ENCODE measurements around the gene AFG3L2. TPM values are rescaled to one million over a fixed set of nuclear protein-coding genes. Genes with fewer than 3 reads are reported as not detected.

AFG3L2 gene
- total RNA-seq, 2 experiments from 2014 or later, result 60.6 to 64.0 TPM

DNA sequence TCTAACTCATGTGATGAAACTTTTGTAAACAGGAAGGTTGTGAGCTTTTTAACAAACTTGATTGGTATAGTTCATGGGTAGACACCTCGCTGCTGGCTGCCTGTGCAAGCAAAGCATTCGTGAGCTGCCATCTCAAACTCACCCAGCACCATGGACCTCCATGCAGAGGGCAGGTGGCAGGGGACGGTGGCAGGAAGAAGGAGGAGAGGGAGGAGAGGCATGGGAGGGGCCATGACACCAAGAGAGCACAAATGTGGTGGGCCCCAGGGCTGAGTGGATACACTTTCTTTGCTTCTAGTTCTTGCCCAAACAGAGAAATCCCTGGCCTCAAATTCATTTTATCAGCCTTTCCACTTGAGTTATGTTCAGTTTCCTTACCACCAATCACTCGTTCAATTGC is 29.1 kb downstream of the AFG3L2 start:
- H3K27me3 Mint-ChIP-seq, result no peaks in the 10 kb centered on the region
- no peak overlapping the region for H3K27ac Mint-ChIP-seq
- no peaks in the 10 kb centered on the region for H3K4me1 Mint-ChIP-seq (ENCODE audit: low read depth)
- peaks cover 47% of the 10 kb centered on the region for H3K36me3 Mint-ChIP-seq (ENCODE audit: low read depth)
- DNase-seq (no peak), ATAC-seq (no peak)
- intact Hi-C loops (cut with micrococcal nuclease), result no loop called here
- POLR2A ChIA-PET, result no interaction called here
- no peaks in the 10 kb centered on the region for H3K9me3 Mint-ChIP-seq
- TF ChIP-seq, protein P1, sequence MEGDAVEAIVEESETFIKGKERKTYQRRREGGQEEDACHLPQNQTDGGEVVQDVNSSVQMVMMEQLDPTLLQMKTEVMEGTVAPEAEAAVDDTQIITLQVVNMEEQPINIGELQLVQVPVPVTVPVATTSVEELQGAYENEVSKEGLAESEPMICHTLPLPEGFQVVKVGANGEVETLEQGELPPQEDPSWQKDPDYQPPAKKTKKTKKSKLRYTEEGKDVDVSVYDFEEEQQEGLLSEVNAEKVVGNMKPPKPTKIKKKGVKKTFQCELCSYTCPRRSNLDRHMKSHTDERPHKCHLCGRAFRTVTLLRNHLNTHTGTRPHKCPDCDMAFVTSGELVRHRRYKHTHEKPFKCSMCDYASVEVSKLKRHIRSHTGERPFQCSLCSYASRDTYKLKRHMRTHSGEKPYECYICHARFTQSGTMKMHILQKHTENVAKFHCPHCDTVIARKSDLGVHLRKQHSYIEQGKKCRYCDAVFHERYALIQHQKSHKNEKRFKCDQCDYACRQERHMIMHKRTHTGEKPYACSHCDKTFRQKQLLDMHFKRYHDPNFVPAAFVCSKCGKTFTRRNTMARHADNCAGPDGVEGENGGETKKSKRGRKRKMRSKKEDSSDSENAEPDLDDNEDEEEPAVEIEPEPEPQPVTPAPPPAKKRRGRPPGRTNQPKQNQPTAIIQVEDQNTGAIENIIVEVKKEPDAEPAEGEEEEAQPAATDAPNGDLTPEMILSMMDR (IDR thresholded peaks at IDR 0.05), result no peak
- CTCF ChIA-PET, result interaction anchor here (1.3 to 1.4 kb wide), 2 partner anchors 11 to 17 kb away, joined by 3 to 4 read pairs; no protein-coding TSS in a partner anchor
- H3K4me3 Mint-ChIP-seq, result no peak overlapping the region

DNA sequence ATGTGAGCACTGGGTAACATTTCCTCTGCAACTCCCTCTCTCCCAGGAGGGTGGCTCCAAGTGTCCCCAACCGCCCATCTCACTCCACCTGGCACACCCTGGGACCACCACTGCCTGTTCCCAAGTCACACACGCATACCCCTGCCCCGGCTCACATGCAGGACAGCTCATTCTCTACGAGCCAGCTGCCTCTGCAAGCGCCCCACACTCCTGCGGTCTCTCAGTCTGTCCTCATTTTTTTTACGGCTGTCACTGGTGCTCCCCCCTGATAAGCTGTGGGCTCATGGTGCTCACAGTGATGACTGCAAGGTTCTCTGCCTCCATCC is 30.8 kb downstream of the AFG3L2 start:
- H3K27ac Mint-ChIP-seq, result no peak overlapping the region
- H3K36me3 Mint-ChIP-seq (ENCODE audit: low read depth), result peaks cover 52% of the 10 kb centered on the region
- ChIA-PET CTCF (no interaction called here), POLR2A (no interaction called here)
- TF ChIP-seq, protein P1 (IDR thresholded peaks at IDR 0.05), result no peak
- no peaks in the 10 kb centered on the region for H3K9me3 Mint-ChIP-seq
- ATAC-seq (no peak), DNase-seq (no peak)
- H3K4me1 Mint-ChIP-seq (ENCODE audit: low read depth), result no peaks in the 10 kb centered on the region
- H3K4me3 Mint-ChIP-seq, result no peak overlapping the region
- no peaks in the 10 kb centered on the region for H3K27me3 Mint-ChIP-seq
- intact Hi-C loops (cut with micrococcal nuclease), result no loop called here

DNA sequence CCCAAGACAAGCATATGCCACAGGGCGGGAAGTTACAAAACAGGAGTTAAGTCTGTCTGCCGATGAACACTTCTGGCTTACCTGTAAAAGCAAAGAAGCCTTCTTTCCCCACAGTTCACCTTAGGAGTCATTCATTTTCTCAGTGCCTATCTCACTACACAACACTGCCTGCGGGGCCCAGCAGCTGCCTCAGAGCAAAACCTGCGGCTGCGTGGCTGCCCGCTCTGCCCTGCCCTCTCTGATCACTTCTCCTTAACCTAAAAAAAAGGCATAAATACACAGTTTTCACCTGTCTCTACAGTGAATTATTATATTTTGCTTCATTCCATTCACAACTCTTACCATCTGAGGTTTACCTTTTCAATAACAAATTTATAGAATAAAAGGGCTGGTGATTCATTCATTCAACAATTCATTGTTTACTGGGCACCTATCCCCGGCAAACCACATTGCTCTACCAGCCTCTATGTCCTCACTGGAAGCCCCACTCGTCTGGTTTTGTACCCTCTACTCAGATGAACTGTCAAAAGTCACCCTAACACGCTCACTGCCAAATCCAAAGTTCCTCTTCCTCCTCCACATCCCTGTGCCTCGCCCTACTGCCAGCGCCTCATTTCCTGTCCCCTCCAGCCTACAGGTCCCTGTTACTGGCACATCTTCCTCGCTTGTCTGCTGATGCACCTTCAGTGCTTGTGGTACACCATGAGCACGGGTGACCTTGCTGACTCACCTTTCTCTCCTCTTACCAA is 31.4 kb downstream of the AFG3L2 start:
- Mint-ChIP-seq H3K36me3 (ENCODE audit: low read depth) (peaks cover 47% of the 10 kb centered on the region), H3K27ac (no peak overlapping the region), H3K4me3 (no peak overlapping the region), H3K9me3 (no peaks in the 10 kb centered on the region), H3K4me1 (ENCODE audit: low read depth) (no peaks in the 10 kb centered on the region), H3K27me3 (no peaks in the 10 kb centered on the region)
- CTCF ChIA-PET, result no interaction called here
- POLR2A ChIA-PET, result no interaction called here
- ATAC-seq (no peak), DNase-seq (no peak)
- intact Hi-C loops (cut with micrococcal nuclease), result no loop called here
- TF ChIP-seq, protein P1 (IDR thresholded peaks at IDR 0.05), result no peak

DNA sequence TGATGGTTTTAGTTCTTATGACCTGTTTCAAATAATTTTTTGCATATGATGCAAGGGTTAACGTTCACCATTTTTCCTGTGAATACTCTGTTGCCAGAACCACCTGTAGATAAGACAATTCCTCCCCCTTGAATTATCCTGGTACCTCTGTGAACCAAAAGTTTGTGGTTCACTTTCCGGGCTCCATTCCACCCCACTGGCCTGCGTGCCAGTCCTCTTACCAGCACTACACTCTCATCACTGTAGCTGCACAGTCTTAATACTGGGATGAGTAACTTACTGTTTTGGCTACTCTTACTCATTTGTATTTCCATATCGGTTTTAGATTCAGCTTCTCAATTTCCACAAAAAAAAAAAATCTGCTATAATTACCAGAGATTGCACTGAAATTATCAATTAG is 34.4 kb downstream of the AFG3L2 start:
- Mint-ChIP-seq H3K4me3 (no peak overlapping the region), H3K4me1 (ENCODE audit: low read depth) (no peaks in the 10 kb centered on the region), H3K9me3 (no peaks in the 10 kb centered on the region), H3K36me3 (ENCODE audit: low read depth) (peaks cover 42% of the 10 kb centered on the region), H3K27ac (no peak overlapping the region), H3K27me3 (no peaks in the 10 kb centered on the region)
- CTCF ChIA-PET, result interaction anchor here (1.4 kb wide), 1 partner anchor 14 kb away, joined by 3 read pairs; no protein-coding TSS in a partner anchor
- TF ChIP-seq, protein P1 (IDR thresholded peaks at IDR 0.05), result no peak
- DNase-seq, result no peak
- ATAC-seq, result no peak
- intact Hi-C loops (cut with micrococcal nuclease), result no loop called here
- POLR2A ChIA-PET, result no interaction called here

DNA sequence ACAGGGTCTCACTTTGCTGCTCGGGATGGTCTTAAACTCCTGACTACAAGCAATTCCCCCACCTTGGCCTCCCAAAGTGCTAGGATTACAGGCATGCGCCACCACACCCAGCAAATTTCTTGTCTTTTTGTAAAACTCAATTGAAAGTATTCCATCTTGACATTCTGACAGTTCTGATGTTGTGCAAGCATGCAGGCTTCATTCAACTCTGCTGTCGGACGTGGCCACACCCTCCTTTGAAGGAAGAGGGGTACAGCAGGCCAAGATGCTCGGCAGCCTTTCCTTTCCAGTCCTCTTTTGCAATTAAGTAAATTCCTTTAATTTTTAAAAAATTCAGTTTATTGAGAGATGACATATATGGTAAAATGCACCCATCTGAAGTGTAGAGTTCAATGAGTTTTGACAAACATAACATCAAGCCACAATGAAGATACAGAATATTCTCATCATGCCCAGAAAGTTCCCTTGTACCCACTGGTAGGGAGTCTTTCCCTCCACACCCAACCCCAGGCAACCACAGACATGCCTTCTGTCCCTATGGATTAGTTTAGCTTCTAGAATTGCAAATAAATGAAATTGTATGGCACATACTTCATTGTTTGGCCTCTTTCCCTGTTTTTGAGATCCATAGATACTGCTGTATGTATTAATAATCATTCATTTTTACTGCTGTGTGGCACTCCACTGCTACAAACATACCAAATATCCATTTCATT is 35.9 kb downstream of the AFG3L2 start:
- Mint-ChIP-seq H3K27me3 (no peaks in the 10 kb centered on the region), H3K9me3 (no peaks in the 10 kb centered on the region), H3K36me3 (ENCODE audit: low read depth) (peaks cover 46% of the 10 kb centered on the region), H3K4me1 (ENCODE audit: low read depth) (no peaks in the 10 kb centered on the region), H3K27ac (no peak overlapping the region), H3K4me3 (no peak overlapping the region)
- DNase-seq (no peak), ATAC-seq (no peak)
- CTCF ChIA-PET, result interaction anchor here (1.4 kb wide), 1 partner anchor 13 kb away, joined by 3 read pairs; no protein-coding TSS in a partner anchor
- intact Hi-C loops (cut with micrococcal nuclease), result no loop called here
- POLR2A ChIA-PET, result interaction anchor here (0.6 to 1.1 kb wide), 2 partner anchors 10 to 423 kb away, joined by 3 to 5 read pairs; no protein-coding TSS in a partner anchor
- TF ChIP-seq, protein P1 (IDR thresholded peaks at IDR 0.05), result no peak
